PC-3 (cell line): ENCODE measurements around the gene PLIN4. TPM values are rescaled to one million over a fixed set of nuclear protein-coding genes. Genes with fewer than 3 reads are reported as not detected.

Experiments
- ATAC-seq: fragments of 200-7000 bp; cut with Tn5 transposase; 2 replicates; pipeline ENCODE4 v1.9.1; 2020; ENCODE audit warnings: mild to moderate bottlenecking, moderate library complexity
- BruUV-seq: library from RNA; stranded (reverse); fragments of 400-500 nt; replicated peaks from 2 replicates; lab custom pipeline; 2021; lab: Mats Ljungman, UMichigan
- CTCF ChIA-PET: fragments of 300-600 bp; sonication (Branson Sonifier 250); formaldehyde crosslinking; loops from one replicate; lab custom pipeline; 2022; ENCODE audit warnings: antibody characterized with exemption; lab: Charles Lee
- POLR2A ChIA-PET: fragments of 300-600 bp; sonication (Branson Sonifier 250); formaldehyde crosslinking; loops from one replicate; lab custom pipeline; 2022; ENCODE audit warnings: antibody characterized with exemption; ENCODE audit not compliant: unreplicated experiment; lab: Charles Lee
- DNase-seq: peaks from one replicate; pipeline ENCODE4 v3.0.0-alpha.2; 2015
- H2AFZ ChIP-seq: fragments of 300-600 bp; sonication (generic); 2 replicates; pipeline ENCODE4 v1.6.0; 2016; ENCODE audit warnings: antibody characterized with exemption, low read length
- H3F3A ChIP-seq: fragments of 300-600 bp; sonication (generic); one replicate; pipeline ENCODE4 v1.6.0; 2017; ENCODE audit warnings: antibody characterized with exemption, low read length, control low read depth, mild to moderate bottlenecking; ENCODE audit not compliant: unreplicated experiment
- H3K27ac ChIP-seq: fragments of 300-600 bp; sonication (generic); 2 replicates; pipeline ENCODE4 v1.5.1; 2016; ENCODE audit warnings: mild to moderate bottlenecking, low read length
- H3K27me3 ChIP-seq: fragments of 300-600 bp; sonication (generic); 2 replicates; pipeline ENCODE4 v1.6.1; 2016; ENCODE audit warnings: low read length, mixed read lengths
- H3K36me3 ChIP-seq: fragments of 300-600 bp; sonication (generic); 2 replicates; pipeline ENCODE4 v1.6.1; 2016; ENCODE audit warnings: low read depth, mixed run types, low read length, mixed read lengths
- H3K4me1 ChIP-seq: fragments of 300-600 bp; sonication (generic); 2 replicates; pipeline ENCODE4 v1.5.1; 2016; ENCODE audit warnings: low read length; ENCODE audit not compliant: insufficient read depth
- H3K4me2 ChIP-seq: fragments of 300-600 bp; sonication (generic); 2 replicates; pipeline ENCODE4 v1.6.0; 2016; ENCODE audit warnings: low read length
- H3K4me3 ChIP-seq: fragments of 300-600 bp; sonication (generic); 2 replicates; pipeline ENCODE4 v1.5.1; 2016; ENCODE audit warnings: mild to moderate bottlenecking, low read length, mixed read lengths
- H3K79me2 ChIP-seq: fragments of 300-600 bp; sonication (generic); 2 replicates; pipeline ENCODE4 v1.6.1; 2017; ENCODE audit warnings: low read length, mixed read lengths
- H3K9ac ChIP-seq: fragments of 300-600 bp; sonication (generic); 2 replicates; pipeline ENCODE4 v1.6.0; 2016; ENCODE audit warnings: mild to moderate bottlenecking, low read length
- H3K9me2 ChIP-seq: fragments of 300-600 bp; sonication (generic); replicated peaks from 2 replicates; pipeline ENCODE4 v1.6.1; 2016; ENCODE audit warnings: mixed run types, low read length, mixed read lengths
- H3K9me3 ChIP-seq: fragments of 300-600 bp; sonication (generic); 2 replicates; pipeline ENCODE4 v1.6.1; 2016; ENCODE audit warnings: low read length, mixed read lengths
- H4K20me1 ChIP-seq: fragments of 300-600 bp; sonication (generic); 2 replicates; pipeline ENCODE4 v1.6.1; 2016; ENCODE audit warnings: low read length, mixed read lengths
- CTCF ChIP-seq: fragments of 300-600 bp; sonication (generic); conservative IDR thresholded peaks from 2 replicates; pipeline ENCODE4 v1.5.1; 2017; ENCODE audit warnings: antibody characterized with exemption, low read depth, mild to moderate bottlenecking, low read length
- EZH2 ChIP-seq: fragments of 300-600 bp; sonication (generic); IDR thresholded peaks from one replicate; pipeline ENCODE4 v1.6.1; 2017; ENCODE audit warnings: antibody characterized with exemption, mild to moderate bottlenecking, low read length; ENCODE audit not compliant: unreplicated experiment
- EZH2phosphoT487 ChIP-seq: fragments of 300-600 bp; sonication (generic); IDR thresholded peaks from 2 replicates; pipeline ENCODE4 v1.6.1; 2018; ENCODE audit warnings: mild to moderate bottlenecking, antibody characterized with exemption, low read length, borderline replicate concordance
- intact Hi-C: fragments of 100-400 bp; cut with micrococcal nuclease; formaldehyde crosslinking; loops from 2 replicates; pipeline ENCODE4 v1.9.0; 2023
- total RNA-seq: library from RNA; depleted of rRNA; stranded (reverse); fragments of >200 nt; gene quantifications from 2 replicates; pipeline ENCODE4 v1.2.3, GENCODE V29; 2014

Gene PLIN4
- total RNA-seq, 1 experiment from 2014 or later: 9.1 TPM

GRCh38 chr19:4473763-4474513 lies 44.3 kb downstream of the PLIN4 start:
- Histone ChIP-seq H3K4me1 (peaks cover 13% of the 10 kb centered on the region; the same call in 1 of the 2 replicates), H2AFZ (no peak overlapping the region), H3K4me2 (peak overlapping the region; percentile 99), H3K4me3 (peak overlapping the region; percentile 98; the same call in 1 of the 2 replicates), H3K79me2 (peaks cover 28% of the 10 kb centered on the region), H3K9me3 (no peaks in the 10 kb centered on the region), H3F3A (no peaks in the 10 kb centered on the region), H3K27ac (no peak overlapping the region), H3K27me3 (no peaks in the 10 kb centered on the region), H3K36me3 (peaks cover 10% of the 10 kb centered on the region; the same call in 1 of the 2 replicates), H3K9ac (no peak overlapping the region), H4K20me1 (no peaks in the 10 kb centered on the region), H3K9me2 (no peaks in the 10 kb centered on the region)
- no peak for DNase-seq
- TF ChIP-seq CTCF (no peak), EZH2 (no peak), EZH2phosphoT487 (no peak)
- no TSS peak for BruUV-seq
- CTCF ChIA-PET: no interaction called here
- POLR2A ChIA-PET: no interaction called here
- intact Hi-C loops: loop anchor here (5.0 kb wide), 1 partner anchor 43 kb away; the partner anchor contains the start of gene PLIN4
- ATAC-seq: no peak

- H3K4me3 ChIP-seq: peak overlapping the region; percentile 98
- H3K36me3 ChIP-seq: peaks cover 7% of the 10 kb centered on the region; the same call in 1 of the 2 replicates
- H3K4me2 ChIP-seq: peak overlapping the region; percentile 99
- peaks cover 13% of the 10 kb centered on the region; the same call in 1 of the 2 replicates for H3K4me1 ChIP-seq
- BruUV-seq: no TSS peak
- H4K20me1 ChIP-seq: no peaks in the 10 kb centered on the region
- H3K9me2 ChIP-seq: no peaks in the 10 kb centered on the region
- intact Hi-C loops: loop anchor here (5.0 kb wide), 1 partner anchor 44 kb away; the partner anchor contains the start of gene PLIN4
- no peak overlapping the region for H2AFZ ChIP-seq
- H3K9ac ChIP-seq: peak overlapping the region; percentile 89
- H3K9me3 ChIP-seq: no peaks in the 10 kb centered on the region
- no peak for TF ChIP-seq EZH2phosphoT487
- no peak overlapping the region for H3K27ac ChIP-seq
- H3F3A ChIP-seq: no peaks in the 10 kb centered on the region
- DNase-seq: no peak
- CTCF ChIA-PET: no interaction called here
- peaks cover 28% of the 10 kb centered on the region for H3K79me2 ChIP-seq
- POLR2A ChIA-PET: no interaction called here
- ATAC-seq: no peak
- no peaks in the 10 kb centered on the region for H3K27me3 ChIP-seq
These were observed 45.1 kb downstream of the PLIN4 start for GRCh38 chr19:4473011-4473762.
